GM12878 (cell line): ENCODE measurements around the gene GAB1. TPM values are rescaled to one million over a fixed set of nuclear protein-coding genes. Genes with fewer than 3 reads are reported as not detected.

Experiments
- ATAC-seq: fragments of 200-7000 bp; cut with Tn5 transposase; 3 replicates; pipeline ENCODE4 v1.9.1; 2020; ENCODE audit warnings: mild to moderate bottlenecking, moderate library complexity
- BruUV-seq: library from RNA; stranded (reverse); fragments of 400-500 nt; replicated peaks from 2 replicates; lab custom pipeline; 2021; lab: Mats Ljungman, UMichigan
- CTCF ChIA-PET: fragments of 300-600 bp; sonication (Branson Sonifier 250); formaldehyde crosslinking; extraction: SDS; loops from one replicate; lab custom pipeline; 2021; ENCODE audit warnings: inconsistent platforms; lab: Yijun Ruan, JAX
- POLR2A ChIA-PET: fragments of 350-600 bp; formaldehyde crosslinking; extraction: SDS; loops from one replicate; lab custom pipeline; 2021; ENCODE audit warnings: inconsistent platforms; lab: Charles Lee
- RAD21 ChIA-PET: fragments of 300-600 bp; sonication (Branson Sonifier 250); formaldehyde crosslinking; loops from one replicate; lab custom pipeline; 2023; ENCODE audit warnings: antibody characterized with exemption; ENCODE audit not compliant: unreplicated experiment; lab: Charles Lee
- SMC1A ChIA-PET: fragments of 300-600 bp; sonication (Branson Sonifier 250); formaldehyde crosslinking; loops from one replicate; lab custom pipeline; 2023; ENCODE audit not compliant: unreplicated experiment, uncharacterized antibody; lab: Charles Lee
- DNase-seq: peaks from one replicate; pipeline ENCODE4 v3.0.0-alpha.2; 2011; ENCODE audit warnings: low read depth, low spot score
- FAIRE-seq: peaks from 3 replicates; lab custom pipeline; 2011; peaks lifted over from hg19 to GRCh38; lab: Jason Lieb, UNC
- H2AFZ ChIP-seq: 2 replicates; pipeline ENCODE4 v1.6.0; 2011; ENCODE audit warnings: low read depth, low read length, control low read depth; ENCODE audit not compliant: control insufficient read depth
- H3K27ac ChIP-seq: 2 replicates; pipeline ENCODE4 v1.5.1; 2011; ENCODE audit warnings: control low read depth; ENCODE audit not compliant: control insufficient read depth, insufficient read depth
- H3K27me3 ChIP-seq, 2 experiments: replicated peaks in 1 of 2; 2 replicates each; pipeline versions ENCODE4 v1.6.0 to v1.6.1; 2011; ENCODE audit warnings: low read length in 1 of 2; ENCODE audit not compliant: control insufficient read depth in 2 of 2, insufficient read depth in 2 of 2
- H3K36me3 ChIP-seq, 2 experiments: 2 replicates each; pipeline ENCODE4 v1.5.1; 2011; ENCODE audit warnings: low read length in 1 of 2; ENCODE audit not compliant: control insufficient read depth in 2 of 2, insufficient read depth in 2 of 2
- H3K4me1 ChIP-seq: 2 replicates; pipeline ENCODE4 v1.6.1; 2011; ENCODE audit warnings: mild to moderate bottlenecking, low read length, moderate library complexity, mixed read lengths; ENCODE audit not compliant: control insufficient read depth, insufficient read depth
- H3K4me2 ChIP-seq: 2 replicates; pipeline ENCODE4 v1.6.0; 2011; ENCODE audit warnings: control low read depth; ENCODE audit not compliant: control insufficient read depth, insufficient read depth
- H3K4me3 ChIP-seq: fragments of 200-600 bp; sonication (generic); 2 replicates; pipeline ENCODE4 v1.5.1; 2016
- H3K79me2 ChIP-seq: 2 replicates; pipeline ENCODE4 v1.6.0; 2011; ENCODE audit warnings: low read length; ENCODE audit not compliant: control insufficient read depth, insufficient read depth
- H3K9ac ChIP-seq: 2 replicates; pipeline ENCODE4 v1.8.0; 2011; ENCODE audit warnings: low read length, control low read depth, mixed read lengths; ENCODE audit not compliant: control insufficient read depth, insufficient read depth
- H3K9me3 ChIP-seq: replicated peaks from 3 replicates; pipeline ENCODE4 v1.5.1; 2011; ENCODE audit warnings: mild to moderate bottlenecking, low read length; ENCODE audit not compliant: control insufficient read depth, insufficient read depth
- H4K20me1 ChIP-seq: 2 replicates; pipeline ENCODE4 v1.6.0; 2011; ENCODE audit not compliant: control insufficient read depth, insufficient read depth
- GABPA ChIP-seq: IDR thresholded peaks from 2 replicates; pipeline ENCODE4 v1.6.1; 2014; ENCODE audit warnings: antibody characterized with exemption, low read depth, mild to moderate bottlenecking, inconsistent platforms
- MTA2 ChIP-seq: fragments of 450-650 bp; IDR thresholded peaks from 2 replicates; pipeline ENCODE4 v1.6.1; 2016; ENCODE audit warnings: low read depth, mild to moderate bottlenecking, moderate library complexity
- RUNX3 ChIP-seq: IDR thresholded peaks from 2 replicates; pipeline ENCODE4 v1.6.1; 2012; ENCODE audit warnings: low read length, inconsistent platforms
- ZNF217 ChIP-seq: fragments of 450-650 bp; IDR thresholded peaks from 2 replicates; pipeline ENCODE4 v1.6.1; 2017; ENCODE audit warnings: antibody characterized with exemption, mild to moderate bottlenecking
- ZNF622 ChIP-seq: fragments of 450-650 bp; IDR thresholded peaks from 2 replicates; pipeline ENCODE4 v1.6.1; 2017; ENCODE audit warnings: mild to moderate bottlenecking, inconsistent platforms
- WGBS: methylation state at CpG from one replicate; pipeline ENCODE4 v1.1.6; 2016; ENCODE audit warnings: low lambda C conversion rate; ENCODE audit not compliant: insufficient replicate concordance, insufficient coverage; ENCODE audit errors: missing lambda C conversion rate; 5-methylcytosine and 5-hydroxymethylcytosine counted together
- in situ Hi-C: fragments of 300-500 bp; cut with MboI; formaldehyde crosslinking; loops from 9 replicates; pipeline ENCODE4 v1.14.3; 2018; ENCODE audit warnings: mixed read lengths
- intact Hi-C: fragments of 100-400 bp; cut with micrococcal nuclease; formaldehyde crosslinking; loops from one replicate; pipeline ENCODE4 v1.14.2; 2022; ENCODE audit not compliant: unreplicated experiment
- polyA plus RNA-seq, 11 experiments: library from polyadenylated mRNA; depleted of rRNA in 4 of 11; unstranded in 6 of 11; stranded (reverse) in 5 of 11; fragments of >200 nt; fragmentation: Nextera tagmentation in 4 of 11; fragmentation: Illumina TruSeq in 1 of 11; extraction: Ambion mirVana in 4 of 11; extraction: Trizol in 1 of 11; gene quantifications; 1 replicate in 1 of 11; 2 replicates in 10 of 11; pipeline versions ENCODE4 v1.2.1 to v1.2.3, GENCODE V29; 2011 to 2016; ENCODE audit warnings: inconsistent platforms in 2 of 11, missing spikeins in 2 of 11, low read depth in 1 of 11
- total RNA-seq, 4 experiments: library from RNA; depleted of rRNA in 3 of 4; stranded (reverse); fragments of >200 nt in 3 of 4; fragmentation: Illumina TruSeq in 1 of 4; extraction: Trizol in 1 of 4; gene quantifications; 2 replicates each; pipeline versions ENCODE4 v1.2.1 to v1.2.3, GENCODE V29; 2013 to 2021
- TF ChIP-seq, protein P1 (sequence below), 3 experiments: IDR thresholded peaks in 2 of 3; conservative IDR thresholded peaks in 1 of 3; 2 replicates each; pipeline ENCODE4 v1.5.1; 2011; ENCODE audit warnings: low read depth in 3 of 3, low read length in 3 of 3, mild to moderate bottlenecking in 3 of 3, control low read depth in 2 of 3, moderate library complexity in 2 of 3, inconsistent platforms in 1 of 3, mixed read lengths in 1 of 3; ENCODE audit not compliant: control insufficient read depth in 2 of 3, insufficient read depth in 1 of 3; ENCODE audit errors: extremely low read depth in 1 of 3
- TF ChIP-seq, protein P2 (sequence below): IDR thresholded peaks from 2 replicates; pipeline ENCODE4 v1.6.1; 2011; ENCODE audit warnings: mild to moderate bottlenecking, low read depth, low read length, moderate library complexity; ENCODE audit not compliant: insufficient replicate concordance
- TF ChIP-seq, protein P3 (sequence below): IDR thresholded peaks from 2 replicates; pipeline ENCODE4 v1.6.1; 2011; ENCODE audit warnings: borderline replicate concordance, low read depth, mild to moderate bottlenecking, moderate library complexity, low read length; ENCODE audit not compliant: insufficient read depth, poor library complexity, severe bottlenecking
- TF ChIP-seq, protein P4 (sequence below): IDR thresholded peaks from 2 replicates; pipeline ENCODE4 v1.6.1; 2012; ENCODE audit warnings: low read depth, low read length, improper control_type of control experiment

GAB1 gene
- total and polyA plus RNA-seq, 10 of the 15 experiments (the other 5 are each of a cell fraction or from before 2014, with no cell fraction given): 0.37 to 5.3 (median 3.2) TPM

DNA sequence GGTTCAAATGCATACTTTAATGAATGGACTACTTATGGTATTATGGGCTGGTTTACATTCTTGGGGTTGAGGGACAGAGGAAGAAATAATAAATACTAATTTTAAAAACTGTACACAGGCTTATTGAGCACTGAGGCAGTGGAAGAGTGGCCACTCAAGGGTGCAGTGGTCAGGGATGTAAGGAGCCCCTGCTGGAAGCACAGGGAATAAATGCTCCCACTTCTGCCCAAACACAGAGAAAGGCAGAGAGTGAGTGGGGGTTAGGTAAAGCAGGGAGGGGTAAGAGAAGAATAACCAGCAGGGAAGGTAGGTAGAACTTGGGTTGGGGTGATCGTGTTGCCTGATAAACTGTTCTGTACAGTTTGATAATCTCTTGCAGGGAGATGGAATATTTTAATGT is 60.0 kb downstream of the GAB1 start:
- TF ChIP-seq, protein P1, sequence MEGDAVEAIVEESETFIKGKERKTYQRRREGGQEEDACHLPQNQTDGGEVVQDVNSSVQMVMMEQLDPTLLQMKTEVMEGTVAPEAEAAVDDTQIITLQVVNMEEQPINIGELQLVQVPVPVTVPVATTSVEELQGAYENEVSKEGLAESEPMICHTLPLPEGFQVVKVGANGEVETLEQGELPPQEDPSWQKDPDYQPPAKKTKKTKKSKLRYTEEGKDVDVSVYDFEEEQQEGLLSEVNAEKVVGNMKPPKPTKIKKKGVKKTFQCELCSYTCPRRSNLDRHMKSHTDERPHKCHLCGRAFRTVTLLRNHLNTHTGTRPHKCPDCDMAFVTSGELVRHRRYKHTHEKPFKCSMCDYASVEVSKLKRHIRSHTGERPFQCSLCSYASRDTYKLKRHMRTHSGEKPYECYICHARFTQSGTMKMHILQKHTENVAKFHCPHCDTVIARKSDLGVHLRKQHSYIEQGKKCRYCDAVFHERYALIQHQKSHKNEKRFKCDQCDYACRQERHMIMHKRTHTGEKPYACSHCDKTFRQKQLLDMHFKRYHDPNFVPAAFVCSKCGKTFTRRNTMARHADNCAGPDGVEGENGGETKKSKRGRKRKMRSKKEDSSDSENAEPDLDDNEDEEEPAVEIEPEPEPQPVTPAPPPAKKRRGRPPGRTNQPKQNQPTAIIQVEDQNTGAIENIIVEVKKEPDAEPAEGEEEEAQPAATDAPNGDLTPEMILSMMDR (IDR thresholded peaks at IDR 0.05 in 2 of 3, conservative IDR thresholded peaks at IDR 0.05 in 1 of 3; ENCODE audit: control insufficient read depth in 2 of 3, extremely low read depth in 1 of 3, insufficient read depth in 1 of 3, low read depth in 3 of 3, low read length in 3 of 3): 0 out of 6 replicates have a peak, but pooled peaks of 1 of the 3 experiments have one; percentile 1
- TF ChIP-seq GABPA: no peak
- ChIA-PET CTCF (interaction anchor here (1.1 to 4.7 kb wide), 5 partner anchors 13 to 59 kb away, joined by 3 to 48 read pairs (median 21); no protein-coding TSS in a partner anchor), SMC1A (interaction anchor here (0.7 to 11.0 kb wide), 8 partner anchors 8 to 82 kb away, joined by 3 to 204 read pairs (median 6); no protein-coding TSS in a partner anchor), RAD21 (interaction anchor here (1.0 to 3.7 kb wide), 5 partner anchors 12 to 88 kb away, joined by 3 to 27 read pairs (median 11); no protein-coding TSS in a partner anchor), POLR2A (interaction anchor here (1.0 to 1.5 kb wide), 3 partner anchors 9 to 20 kb away, joined by 3 to 5 read pairs (median 5); no protein-coding TSS in a partner anchor)
- FAIRE-seq: no peak
- in situ Hi-C loops (no loop called here), intact Hi-C loops (no loop called here)
- Histone ChIP-seq H3K4me2 (no peak overlapping the region), H3K27me3 (no peaks in the 10 kb centered on the region; a peak in 1 of 4 replicates), H3K9ac (no peak overlapping the region), H4K20me1 (no peaks in the 10 kb centered on the region), H3K9me3 (no peaks in the 10 kb centered on the region), H3K4me3 (no peak overlapping the region), H2AFZ (no peak overlapping the region), H3K79me2 (no peaks in the 10 kb centered on the region), H3K4me1 (no peaks in the 10 kb centered on the region), H3K27ac (no peak overlapping the region), H3K36me3 (no peaks in the 10 kb centered on the region)
- WGBS: 83% methylated on average over 1 of the region's 1 CpG
- no peak for DNase-seq
- ATAC-seq: no peak
- no TSS peak for BruUV-seq

DNA sequence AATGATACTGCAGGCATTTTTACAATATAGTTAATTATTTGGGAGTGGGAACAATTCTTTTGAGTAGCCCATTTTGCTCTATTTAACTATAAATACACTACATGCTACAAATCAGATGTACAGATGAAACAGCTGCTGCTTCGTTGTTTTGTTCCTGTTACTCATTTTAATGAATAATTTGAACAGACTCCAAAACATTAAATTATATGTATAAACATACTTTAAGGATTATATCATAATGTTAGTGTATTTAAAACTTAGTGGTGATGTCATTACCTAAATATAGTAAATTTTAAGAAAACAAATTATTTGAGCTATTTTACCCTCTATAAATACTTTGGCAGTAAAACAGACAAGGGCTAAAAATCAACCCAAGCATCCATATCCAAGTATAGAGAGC is 60.7 kb downstream of the GAB1 start:
- WGBS: 12% methylated on average over 1 of the region's 1 CpG
- H2AFZ ChIP-seq: no peak overlapping the region
- CTCF ChIA-PET: interaction anchor here (0.7 to 4.7 kb wide), 9 partner anchors 8 to 411 kb away, joined by 3 to 48 read pairs (median 3); no protein-coding TSS in a partner anchor
- BruUV-seq: no TSS peak
- no peak overlapping the region for H3K4me2 ChIP-seq
- H3K27ac ChIP-seq: no peak overlapping the region
- H3K4me1 ChIP-seq: peaks cover under 1% of the 10 kb centered on the region; the same call in 1 of the 2 replicates
- no peaks in the 10 kb centered on the region for H3K36me3 ChIP-seq
- in situ Hi-C loops: no loop called here
- H3K79me2 ChIP-seq: no peaks in the 10 kb centered on the region
- ATAC-seq (no peak), FAIRE-seq (no peak), DNase-seq (no peak)
- SMC1A ChIA-PET: interaction anchor here (0.7 to 11.0 kb wide), 13 partner anchors 8 to 84 kb away, joined by 3 to 204 read pairs (median 5); no protein-coding TSS in a partner anchor
- H3K9ac ChIP-seq: no peak overlapping the region
- POLR2A ChIA-PET: interaction anchor here (0.6 to 1.8 kb wide), 4 partner anchors 14 to 47 kb away, joined by 3 to 7 read pairs (median 4); no protein-coding TSS in a partner anchor
- H4K20me1 ChIP-seq: no peaks in the 10 kb centered on the region
- intact Hi-C loops: no loop called here
- H3K9me3 ChIP-seq: no peaks in the 10 kb centered on the region
- H3K4me3 ChIP-seq: no peak overlapping the region
- RAD21 ChIA-PET: interaction anchor here (0.6 to 3.7 kb wide), 9 partner anchors 13 to 88 kb away, joined by 3 to 27 read pairs (median 3); no protein-coding TSS in a partner anchor
- no peaks in the 10 kb centered on the region; a peak in 1 of 4 replicates for H3K27me3 ChIP-seq
- TF ChIP-seq, protein P2, sequence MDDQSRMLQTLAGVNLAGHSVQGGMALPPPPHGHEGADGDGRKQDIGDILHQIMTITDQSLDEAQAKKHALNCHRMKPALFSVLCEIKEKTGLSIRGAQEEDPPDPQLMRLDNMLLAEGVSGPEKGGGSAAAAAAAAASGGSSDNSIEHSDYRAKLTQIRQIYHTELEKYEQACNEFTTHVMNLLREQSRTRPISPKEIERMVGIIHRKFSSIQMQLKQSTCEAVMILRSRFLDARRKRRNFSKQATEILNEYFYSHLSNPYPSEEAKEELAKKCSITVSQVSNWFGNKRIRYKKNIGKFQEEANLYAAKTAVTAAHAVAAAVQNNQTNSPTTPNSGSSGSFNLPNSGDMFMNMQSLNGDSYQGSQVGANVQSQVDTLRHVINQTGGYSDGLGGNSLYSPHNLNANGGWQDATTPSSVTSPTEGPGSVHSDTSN: no peak
- TF ChIP-seq, protein P3, sequence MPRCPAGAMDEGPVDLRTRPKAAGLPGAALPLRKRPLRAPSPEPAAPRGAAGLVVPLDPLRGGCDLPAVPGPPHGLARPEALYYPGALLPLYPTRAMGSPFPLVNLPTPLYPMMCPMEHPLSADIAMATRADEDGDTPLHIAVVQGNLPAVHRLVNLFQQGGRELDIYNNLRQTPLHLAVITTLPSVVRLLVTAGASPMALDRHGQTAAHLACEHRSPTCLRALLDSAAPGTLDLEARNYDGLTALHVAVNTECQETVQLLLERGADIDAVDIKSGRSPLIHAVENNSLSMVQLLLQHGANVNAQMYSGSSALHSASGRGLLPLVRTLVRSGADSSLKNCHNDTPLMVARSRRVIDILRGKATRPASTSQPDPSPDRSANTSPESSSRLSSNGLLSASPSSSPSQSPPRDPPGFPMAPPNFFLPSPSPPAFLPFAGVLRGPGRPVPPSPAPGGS: no peak
- TF ChIP-seq MTA2 (no peak), ZNF217 (no peak), ZNF622 (no peak), RUNX3 (no peak)
- TF ChIP-seq, protein P4, sequence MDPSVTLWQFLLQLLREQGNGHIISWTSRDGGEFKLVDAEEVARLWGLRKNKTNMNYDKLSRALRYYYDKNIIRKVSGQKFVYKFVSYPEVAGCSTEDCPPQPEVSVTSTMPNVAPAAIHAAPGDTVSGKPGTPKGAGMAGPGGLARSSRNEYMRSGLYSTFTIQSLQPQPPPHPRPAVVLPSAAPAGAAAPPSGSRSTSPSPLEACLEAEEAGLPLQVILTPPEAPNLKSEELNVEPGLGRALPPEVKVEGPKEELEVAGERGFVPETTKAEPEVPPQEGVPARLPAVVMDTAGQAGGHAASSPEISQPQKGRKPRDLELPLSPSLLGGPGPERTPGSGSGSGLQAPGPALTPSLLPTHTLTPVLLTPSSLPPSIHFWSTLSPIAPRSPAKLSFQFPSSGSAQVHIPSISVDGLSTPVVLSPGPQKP: no peak
